ENCODE measurements around the gene OTOR. TPM values are rescaled to one million over a fixed set of nuclear protein-coding genes. Genes with fewer than 3 reads are reported as not detected.

OTOR gene
- total and polyA plus RNA-seq, 2 donors (not counting 3 experiments of a cell fraction or from before 2014, with no cell fraction given): not detected

DNA sequence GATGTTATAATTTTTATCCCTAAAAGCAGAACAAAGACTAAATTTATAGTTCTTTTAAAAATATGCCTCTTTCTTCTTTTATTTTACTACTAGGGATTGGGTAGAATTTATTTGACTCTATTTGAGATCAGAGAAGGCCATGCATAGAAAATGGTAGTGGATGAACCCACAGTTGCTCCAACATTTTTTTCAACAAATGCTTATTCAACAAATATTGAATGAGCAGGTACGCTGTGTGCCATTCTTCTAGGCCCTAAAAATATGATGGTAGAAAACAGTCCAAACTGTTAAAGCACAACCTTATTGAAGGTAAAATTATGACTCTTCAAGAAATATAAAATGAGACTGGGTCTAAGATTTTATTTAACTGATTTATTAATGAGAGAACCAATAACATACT is 30.0 kb downstream of the OTOR start:
- FAIRE-seq: no peak
- H2AFZ ChIP-seq (ENCODE audit: low read depth, low read length): no peak overlapping the region
- no peak overlapping the region for H3K4me3 ChIP-seq (replicated peaks in 1 of 3; ENCODE audit: insufficient read depth in 1 of 3, low read depth in 1 of 3, low read length in 3 of 3)
- intact Hi-C loops (cut with micrococcal nuclease) (no loop called here), dilution Hi-C loops (cut with MboI; ENCODE audit: extremely low pct_ligation_motif_present, low sequenced_read_pairs) (no loop called here)
- H3K4me1 ChIP-seq (ENCODE audit: control insufficient read depth, extremely low read depth, insufficient read depth, low read length): no peaks in the 10 kb centered on the region
- ChIA-PET POLR2A (no interaction called here), CTCF (interaction anchor here (1.2 kb wide), 1 partner anchor 16 kb away, joined by 3 read pairs; no protein-coding TSS in a partner anchor)
- H3K4me2 ChIP-seq (ENCODE audit: insufficient read depth, low read length): no peak overlapping the region
- H3K79me2 ChIP-seq (ENCODE audit: control insufficient read depth, insufficient read depth, low read length): no peaks in the 10 kb centered on the region
- DNase-seq (ENCODE audit: low read depth, low spot score): no peak
- H3K9ac ChIP-seq (replicated peaks; ENCODE audit: extremely low read depth, insufficient read depth, low read length): no peak overlapping the region
- no peak for TF ChIP-seq POLR2AphosphoS5 (IDR thresholded peaks at IDR 0.05; ENCODE audit: insufficient read depth, low read depth, low read length)
- no peak for TF ChIP-seq JUN (IDR thresholded peaks at IDR 0.05; ENCODE audit: borderline replicate concordance, insufficient read depth, insufficient read length, low read depth)
- no peak for TF ChIP-seq FOS (IDR thresholded peaks at IDR 0.05; ENCODE audit: borderline replicate concordance, insufficient read depth, low read length)
- TF ChIP-seq POLR2A (IDR thresholded peaks at IDR 0.05; ENCODE audit: low read depth, low read length): no peak
- no peak for TF ChIP-seq GATA2 (IDR thresholded peaks at IDR 0.05; ENCODE audit: insufficient read depth, insufficient read length, low read depth, low read length)
- TF ChIP-seq EZH2 (IDR thresholded peaks at IDR 0.05; ENCODE audit: borderline replicate concordance, low read depth, low read length, severe bottlenecking): no peak
- no peak for TF ChIP-seq MYC (IDR thresholded peaks at IDR 0.05; ENCODE audit: low read depth, low read length)
- TF ChIP-seq, protein P1, sequence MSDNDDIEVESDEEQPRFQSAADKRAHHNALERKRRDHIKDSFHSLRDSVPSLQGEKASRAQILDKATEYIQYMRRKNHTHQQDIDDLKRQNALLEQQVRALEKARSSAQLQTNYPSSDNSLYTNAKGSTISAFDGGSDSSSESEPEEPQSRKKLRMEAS (IDR thresholded peaks at IDR 0.05; ENCODE audit: insufficient read depth, insufficient read length): no peak
- TF ChIP-seq, protein P2, sequence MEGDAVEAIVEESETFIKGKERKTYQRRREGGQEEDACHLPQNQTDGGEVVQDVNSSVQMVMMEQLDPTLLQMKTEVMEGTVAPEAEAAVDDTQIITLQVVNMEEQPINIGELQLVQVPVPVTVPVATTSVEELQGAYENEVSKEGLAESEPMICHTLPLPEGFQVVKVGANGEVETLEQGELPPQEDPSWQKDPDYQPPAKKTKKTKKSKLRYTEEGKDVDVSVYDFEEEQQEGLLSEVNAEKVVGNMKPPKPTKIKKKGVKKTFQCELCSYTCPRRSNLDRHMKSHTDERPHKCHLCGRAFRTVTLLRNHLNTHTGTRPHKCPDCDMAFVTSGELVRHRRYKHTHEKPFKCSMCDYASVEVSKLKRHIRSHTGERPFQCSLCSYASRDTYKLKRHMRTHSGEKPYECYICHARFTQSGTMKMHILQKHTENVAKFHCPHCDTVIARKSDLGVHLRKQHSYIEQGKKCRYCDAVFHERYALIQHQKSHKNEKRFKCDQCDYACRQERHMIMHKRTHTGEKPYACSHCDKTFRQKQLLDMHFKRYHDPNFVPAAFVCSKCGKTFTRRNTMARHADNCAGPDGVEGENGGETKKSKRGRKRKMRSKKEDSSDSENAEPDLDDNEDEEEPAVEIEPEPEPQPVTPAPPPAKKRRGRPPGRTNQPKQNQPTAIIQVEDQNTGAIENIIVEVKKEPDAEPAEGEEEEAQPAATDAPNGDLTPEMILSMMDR (IDR thresholded peaks at IDR 0.05; ENCODE audit: extremely low read depth in 1 of 2, insufficient read depth in 1 of 2, low read depth in 1 of 2, low read length in 2 of 2): no peak
- no peaks in the 10 kb centered on the region for H3K36me3 ChIP-seq (ENCODE audit: control insufficient read depth in 2 of 2, extremely low read depth in 1 of 2, insufficient read depth in 2 of 2, low read length in 2 of 2)
- no peak overlapping the region for H3K27ac ChIP-seq (ENCODE audit: insufficient read depth, low read depth, low read length)
- no peaks in the 10 kb centered on the region for H4K20me1 ChIP-seq (replicated peaks; ENCODE audit: control insufficient read depth, extremely low read depth, insufficient read depth, low read length)
- BruUV-seq (replicated peaks): no TSS peak
- H3K27me3 ChIP-seq (ENCODE audit: control insufficient read depth in 2 of 2, insufficient read depth in 2 of 2, low read length in 2 of 2): no peaks in the 10 kb centered on the region
- no peaks in the 10 kb centered on the region for H3K9me3 ChIP-seq (replicated peaks; ENCODE audit: control insufficient read depth, insufficient read depth, low read length)
- H3K9me1 ChIP-seq (replicated peaks; ENCODE audit: control insufficient read depth, extremely low read depth, insufficient read depth, low read length): no peaks in the 10 kb centered on the region
